GM12872 (cell line): ENCODE results near the gene KCNAB1.

Experiments used
- CTCF ChIP-seq: IDR thresholded peaks from 3 replicates; pipeline ENCODE4 v1.5.1; 2011; ENCODE audit warnings: low read depth, mild to moderate bottlenecking, low read length, moderate library complexity; ENCODE audit not compliant: insufficient read depth

Gene KCNAB1

GRCh38 chr3:156543043-156543555, 422.7 kb downstream of the KCNAB1 start:
- TF ChIP-seq CTCF: no peak

DNA sequence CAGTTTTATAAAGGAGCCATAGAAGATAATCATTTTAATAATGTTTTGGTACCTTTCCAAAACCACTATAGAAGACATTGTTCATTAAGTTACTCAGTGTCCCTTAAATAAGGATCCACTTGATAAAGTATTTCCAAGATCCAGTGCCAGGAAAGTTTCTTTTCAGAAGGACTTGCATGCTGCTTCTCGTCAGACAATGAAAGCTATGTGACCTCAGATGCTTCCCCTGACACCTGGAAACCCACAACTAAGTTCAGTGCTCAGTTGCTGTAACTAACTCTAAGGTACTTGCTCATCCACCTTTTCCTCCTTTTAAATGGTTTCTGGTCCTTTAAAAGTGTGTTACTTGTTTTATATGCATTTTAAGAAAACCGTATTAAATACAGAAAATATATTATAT, 427.3 kb downstream of the KCNAB1 start:
- TF ChIP-seq CTCF: no peak

GRCh38 chr3:156548041-156548687, 427.8 kb downstream of the KCNAB1 start:
- no peak for TF ChIP-seq CTCF

GRCh38 chr3:156548902-156549301, 428.5 kb downstream of the KCNAB1 start:
- no peak for TF ChIP-seq CTCF

DNA sequence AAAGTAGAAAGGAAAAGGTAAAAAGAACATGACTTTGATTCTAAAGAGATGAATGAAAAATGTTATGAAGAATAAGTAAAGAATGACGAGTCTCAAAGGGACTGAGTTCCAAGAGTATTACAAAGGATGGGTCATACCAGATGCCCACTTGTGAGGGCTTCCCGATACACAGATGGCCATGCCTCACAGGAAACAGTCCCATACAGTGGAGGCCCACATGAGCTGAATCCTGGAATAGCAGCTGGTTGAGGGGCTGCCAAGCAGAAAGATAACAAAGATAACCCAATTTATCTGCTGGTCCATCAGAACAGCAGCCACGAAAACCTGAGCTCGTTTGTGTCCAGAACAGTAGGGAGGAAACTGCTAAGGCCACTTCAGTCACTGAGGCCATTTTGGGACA, 430.9 kb downstream of the KCNAB1 start:
- TF ChIP-seq CTCF: no peak

- TF ChIP-seq CTCF: no peak
These were observed 431.4 kb downstream of the KCNAB1 start for GRCh38 chr3:156551746-156552145.

GRCh38 chr3:156552973-156553372, 432.6 kb downstream of the KCNAB1 start:
- no peak for TF ChIP-seq CTCF
